HCT116 (cell line): ENCODE data around the gene C10orf120. TPM values are rescaled to one million over a fixed set of nuclear protein-coding genes. Genes with fewer than 3 reads are reported as not detected.

Experiments used
- ATAC-seq: fragments of 200-7000 bp; cut with Tn5 transposase; 2 replicates; pipeline ENCODE4 v1.9.1; 2020; ENCODE audit warnings: mild to moderate bottlenecking, moderate library complexity
- BruUV-seq: library from RNA; stranded (reverse); fragments of 400-500 nt; replicated peaks from 2 replicates; lab custom pipeline; 2021; lab: Mats Ljungman, UMichigan
- CTCF ChIA-PET: fragments of 300-600 bp; sonication (Branson Sonifier 250); formaldehyde crosslinking; loops from one replicate; lab custom pipeline; 2021; ENCODE audit warnings: antibody characterized with exemption; lab: Charles Lee
- POLR2A ChIA-PET: fragments of 300-600, 350-600 bp; sonication (Branson Sonifier 250); formaldehyde crosslinking; loops from one replicate; lab custom pipeline; 2021; ENCODE audit warnings: antibody characterized with exemption; lab: Charles Lee
- RAD21 ChIA-PET, 2 experiments: fragments of 300-600 bp; sonication (Branson Sonifier 250); formaldehyde crosslinking; loops; one replicate each; lab custom pipeline; 2023; ENCODE audit warnings: low total read pairs in 2 of 2; ENCODE audit not compliant: uncharacterized antibody in 2 of 2, unreplicated experiment in 2 of 2, low non-redundant PET in 1 of 2; lab: Charles Lee
- DNase-seq: peaks from one replicate; pipeline ENCODE4 v3.0.0-alpha.2; 2010; ENCODE audit warnings: low read depth, low spot score
- H2AFZ ChIP-seq: fragments of 200-600 bp; shearing (Covaris generic), sonication (generic); 2 replicates; pipeline ENCODE4 v1.6.1; 2017; ENCODE audit warnings: low read depth, mixed run types, mixed read lengths, antibody characterized with exemption, low read length; ENCODE audit not compliant: poor library complexity, severe bottlenecking
- H3K27ac ChIP-seq: 2 replicates; pipeline ENCODE4 v1.5.1; 2012; ENCODE audit warnings: low read depth, low read length
- H3K27me3 ChIP-seq: fragments of 200-600 bp; sonication (generic); 2 replicates; pipeline ENCODE4 v1.6.1; 2016; ENCODE audit warnings: mixed run types, low read length, mixed read lengths; ENCODE audit not compliant: insufficient read depth
- H3K36me3 ChIP-seq, 2 experiments: fragments of 200-500 bp in 1 of 2; fragments of 200-600 bp in 1 of 2; sonication (Bioruptor generic) in 1 of 2; sonication (generic) in 1 of 2; 2 replicates each; pipeline versions ENCODE4 v1.5.1 to v1.6.1; 2014 to 2016; ENCODE audit warnings: low read length in 2 of 2, inconsistent platforms in 1 of 2, mixed read lengths in 1 of 2, mixed run types in 1 of 2; ENCODE audit not compliant: insufficient read depth in 2 of 2, control insufficient read depth in 1 of 2
- H3K4me1 ChIP-seq, 2 experiments: fragments of 200-600 bp in 1 of 2; sonication (generic) in 1 of 2; 2 replicates each; pipeline versions ENCODE4 v1.5.1 to v1.6.1; 2012 to 2017; ENCODE audit warnings: low read length in 2 of 2, inconsistent platforms in 1 of 2, mild to moderate bottlenecking in 1 of 2, mixed read lengths in 1 of 2, mixed run types in 1 of 2, moderate library complexity in 1 of 2; ENCODE audit not compliant: insufficient read depth in 2 of 2, control insufficient read depth in 1 of 2
- H3K4me2 ChIP-seq: fragments of 200-600 bp; sonication (generic); 2 replicates; pipeline ENCODE4 v1.6.1; 2017; ENCODE audit warnings: mixed run types, low read length, mixed read lengths
- H3K4me3 ChIP-seq, 2 experiments: fragments of 200-600 bp in 1 of 2; sonication (generic) in 1 of 2; replicated peaks in 1 of 2; 2 replicates each; pipeline ENCODE4 v1.5.1; 2011 to 2016; ENCODE audit warnings: low read length in 2 of 2, control low read depth in 1 of 2, low read depth in 1 of 2, mild to moderate bottlenecking in 1 of 2, mixed read lengths in 1 of 2, mixed run types in 1 of 2
- H3K79me2 ChIP-seq: fragments of 200-600 bp; sonication (generic); 2 replicates; pipeline ENCODE4 v1.6.1; 2017; ENCODE audit warnings: mild to moderate bottlenecking, mixed run types, low read length, moderate library complexity, mixed read lengths; ENCODE audit not compliant: insufficient read depth
- H3K9ac ChIP-seq: fragments of 200-600 bp; sonication (generic); 2 replicates; pipeline ENCODE4 v1.6.1; 2016; ENCODE audit warnings: low read length, mixed read lengths
- H3K9me2 ChIP-seq: fragments of 200-600 bp; sonication (generic), shearing (Covaris generic); 2 replicates; pipeline ENCODE4 v1.6.1; 2017; ENCODE audit warnings: mixed run types, mild to moderate bottlenecking, moderate library complexity; ENCODE audit not compliant: insufficient read depth
- H3K9me3 ChIP-seq, 2 experiments: fragments of 200-500 bp in 1 of 2; fragments of 200-600 bp in 1 of 2; sonication (Bioruptor generic) in 1 of 2; sonication (generic) in 1 of 2; 2 replicates each; pipeline ENCODE4 v1.6.1; 2014 to 2017; ENCODE audit warnings: low read length in 2 of 2, mixed read lengths in 2 of 2, inconsistent platforms in 1 of 2, low read depth in 1 of 2, mild to moderate bottlenecking in 1 of 2, mixed run types in 1 of 2, moderate library complexity in 1 of 2; ENCODE audit not compliant: control insufficient read depth in 1 of 2, insufficient read depth in 1 of 2
- H4K20me1 ChIP-seq: fragments of 200-600 bp; sonication (generic), shearing (Covaris generic); 2 replicates; pipeline ENCODE4 v1.6.1; 2017; ENCODE audit warnings: mixed run types, mild to moderate bottlenecking, moderate library complexity; ENCODE audit not compliant: insufficient read depth
- CEBPB ChIP-seq: IDR thresholded peaks from 2 replicates; pipeline ENCODE4 v1.6.1; 2012; ENCODE audit warnings: low read depth
- ELF1 ChIP-seq: IDR thresholded peaks from 2 replicates; pipeline ENCODE4 v1.6.1; 2012; ENCODE audit warnings: low read depth, borderline replicate concordance
- EZH2 ChIP-seq: fragments of 200-600 bp; sonication (generic); IDR thresholded peaks from 2 replicates; pipeline ENCODE4 v1.6.1; 2017; ENCODE audit warnings: antibody characterized with exemption, mixed run types
- POLR2A ChIP-seq: IDR thresholded peaks from 2 replicates; pipeline ENCODE4 v1.7.0; 2011; ENCODE audit warnings: borderline replicate concordance; ENCODE audit not compliant: insufficient read depth, insufficient read length; ENCODE audit errors: extremely low read depth
- POLR2AphosphoS5 ChIP-seq: IDR thresholded peaks from 2 replicates; pipeline ENCODE4 v1.6.1; 2011; ENCODE audit warnings: mild to moderate bottlenecking, low read depth, low read length, moderate library complexity
- SIN3A ChIP-seq: IDR thresholded peaks from 2 replicates; pipeline ENCODE4 v1.6.1; 2012; ENCODE audit warnings: low read depth
- SP1 ChIP-seq: IDR thresholded peaks from 2 replicates; pipeline ENCODE4 v1.6.1; 2012; ENCODE audit warnings: low read depth
- YY1 ChIP-seq: IDR thresholded peaks from 2 replicates; pipeline ENCODE4 v1.6.1; 2011; ENCODE audit warnings: low read length, low read depth, moderate library complexity, mild to moderate bottlenecking; ENCODE audit not compliant: insufficient replicate concordance; ENCODE audit errors: extremely low read depth
- ZNF274 ChIP-seq: fragments of 200-500 bp; sonication (Bioruptor generic); IDR thresholded peaks from 2 replicates; pipeline ENCODE4 v1.6.1; 2014; ENCODE audit warnings: mild to moderate bottlenecking, low read depth, low read length, inconsistent platforms
- intact Hi-C: fragments of 100-400 bp; cut with micrococcal nuclease; formaldehyde crosslinking; loops from 2 replicates; pipeline ENCODE4 v1.10.0; 2022
- total RNA-seq: library from RNA; stranded (reverse); gene quantifications from one replicate; pipeline ENCODE4 v1.2.1, GENCODE V29; 2021; ENCODE audit not compliant: unreplicated experiment
- TF ChIP-seq, protein P1 (sequence below): IDR thresholded peaks from 2 replicates; pipeline ENCODE4 v1.6.1; 2011; ENCODE audit warnings: mild to moderate bottlenecking, low read length, moderate library complexity; ENCODE audit not compliant: insufficient replicate concordance; ENCODE audit errors: extremely low read depth
- TF ChIP-seq, protein P2 (sequence below): IDR thresholded peaks from 2 replicates; pipeline ENCODE4 v1.6.1; 2012
- TF ChIP-seq, protein P3 (sequence below), 3 experiments: fragments of 200-600 bp in 1 of 3; sonication (generic) in 1 of 3; IDR thresholded peaks in 2 of 3; conservative IDR thresholded peaks in 1 of 3; 2 replicates each; pipeline ENCODE4 v1.5.1; 2012 to 2017; ENCODE audit warnings: low read depth in 2 of 3, low read length in 2 of 3, antibody characterized with exemption in 1 of 3, borderline replicate concordance in 1 of 3, control low read depth in 1 of 3, mild to moderate bottlenecking in 1 of 3, mixed read lengths in 1 of 3, mixed run types in 1 of 3, moderate library complexity in 1 of 3; ENCODE audit not compliant: insufficient read depth in 1 of 3

Gene C10orf120
- total RNA-seq, 1 experiment from 2014 or later = not detected

DNA sequence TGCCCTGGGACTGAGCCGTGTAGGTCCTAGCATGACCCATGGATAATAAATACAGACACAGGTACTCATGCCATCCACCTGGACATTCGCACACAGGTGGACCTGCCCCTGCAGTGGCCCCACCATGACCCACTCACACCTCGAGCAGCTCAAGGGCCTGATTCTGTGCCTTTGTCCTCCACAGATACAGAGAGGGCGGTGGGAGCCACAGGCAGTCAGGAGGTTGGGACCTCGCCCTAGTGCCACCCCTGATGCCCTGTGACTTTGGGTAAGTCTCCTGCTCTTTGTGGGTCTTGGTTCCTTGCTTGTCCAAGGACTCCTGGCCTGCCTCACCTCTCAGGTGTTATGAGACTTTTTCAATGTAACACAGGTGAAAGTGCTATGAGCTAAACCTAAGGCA is 42.9 kb downstream of the C10orf120 start (continued):
- TF ChIP-seq, protein P1, sequence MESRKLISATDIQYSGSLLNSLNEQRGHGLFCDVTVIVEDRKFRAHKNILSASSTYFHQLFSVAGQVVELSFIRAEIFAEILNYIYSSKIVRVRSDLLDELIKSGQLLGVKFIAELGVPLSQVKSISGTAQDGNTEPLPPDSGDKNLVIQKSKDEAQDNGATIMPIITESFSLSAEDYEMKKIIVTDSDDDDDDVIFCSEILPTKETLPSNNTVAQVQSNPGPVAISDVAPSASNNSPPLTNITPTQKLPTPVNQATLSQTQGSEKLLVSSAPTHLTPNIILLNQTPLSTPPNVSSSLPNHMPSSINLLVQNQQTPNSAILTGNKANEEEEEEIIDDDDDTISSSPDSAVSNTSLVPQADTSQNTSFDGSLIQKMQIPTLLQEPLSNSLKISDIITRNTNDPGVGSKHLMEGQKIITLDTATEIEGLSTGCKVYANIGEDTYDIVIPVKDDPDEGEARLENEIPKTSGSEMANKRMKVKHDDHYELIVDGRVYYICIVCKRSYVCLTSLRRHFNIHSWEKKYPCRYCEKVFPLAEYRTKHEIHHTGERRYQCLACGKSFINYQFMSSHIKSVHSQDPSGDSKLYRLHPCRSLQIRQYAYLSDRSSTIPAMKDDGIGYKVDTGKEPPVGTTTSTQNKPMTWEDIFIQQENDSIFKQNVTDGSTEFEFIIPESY = no peak
- TF ChIP-seq, protein P2, sequence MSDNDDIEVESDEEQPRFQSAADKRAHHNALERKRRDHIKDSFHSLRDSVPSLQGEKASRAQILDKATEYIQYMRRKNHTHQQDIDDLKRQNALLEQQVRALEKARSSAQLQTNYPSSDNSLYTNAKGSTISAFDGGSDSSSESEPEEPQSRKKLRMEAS = no peak
- no peak for TF ChIP-seq CEBPB

DNA sequence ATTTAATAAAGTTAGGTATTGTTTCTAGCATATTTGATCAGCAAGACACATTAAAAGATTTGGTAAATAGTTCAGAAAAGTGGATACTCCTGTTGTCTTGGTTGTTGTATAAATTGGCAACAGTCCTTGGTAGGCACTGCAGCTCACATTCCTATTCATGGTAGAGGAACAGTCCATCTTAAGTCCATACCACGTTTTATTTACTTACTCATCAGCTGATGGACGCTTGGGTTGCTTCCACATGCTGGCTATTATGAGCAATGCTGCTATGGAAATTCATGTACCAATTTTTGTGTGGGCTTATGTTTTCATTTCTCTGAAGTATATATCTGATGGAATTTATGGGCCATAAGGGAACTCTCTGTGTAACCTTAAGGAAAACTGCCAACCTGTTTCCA is 43.3 kb downstream of the C10orf120 start:
- no peak for ATAC-seq
- no peak for DNase-seq
- H2AFZ ChIP-seq = no peak overlapping the region
- no TSS peak for BruUV-seq
- RAD21 ChIA-PET = no interaction called here
- intact Hi-C loops = no loop called here
- no peak overlapping the region for H3K9ac ChIP-seq
- no peaks in the 10 kb centered on the region for H3K9me2 ChIP-seq
- H3K9me3 ChIP-seq = no peaks in the 10 kb centered on the region
- CTCF ChIA-PET = no interaction called here
- H3K4me3 ChIP-seq = no peak overlapping the region
- no peaks in the 10 kb centered on the region for H3K79me2 ChIP-seq
- no peaks in the 10 kb centered on the region for H3K36me3 ChIP-seq
- TF ChIP-seq YY1 (no peak), ELF1 (no peak), SIN3A (no peak), EZH2 (no peak), SP1 (no peak), POLR2AphosphoS5 (no peak), ZNF274 (no peak), POLR2A (no peak)
- TF ChIP-seq, protein P1 = no peak
- TF ChIP-seq, protein P2 = no peak
- TF ChIP-seq, protein P3, sequence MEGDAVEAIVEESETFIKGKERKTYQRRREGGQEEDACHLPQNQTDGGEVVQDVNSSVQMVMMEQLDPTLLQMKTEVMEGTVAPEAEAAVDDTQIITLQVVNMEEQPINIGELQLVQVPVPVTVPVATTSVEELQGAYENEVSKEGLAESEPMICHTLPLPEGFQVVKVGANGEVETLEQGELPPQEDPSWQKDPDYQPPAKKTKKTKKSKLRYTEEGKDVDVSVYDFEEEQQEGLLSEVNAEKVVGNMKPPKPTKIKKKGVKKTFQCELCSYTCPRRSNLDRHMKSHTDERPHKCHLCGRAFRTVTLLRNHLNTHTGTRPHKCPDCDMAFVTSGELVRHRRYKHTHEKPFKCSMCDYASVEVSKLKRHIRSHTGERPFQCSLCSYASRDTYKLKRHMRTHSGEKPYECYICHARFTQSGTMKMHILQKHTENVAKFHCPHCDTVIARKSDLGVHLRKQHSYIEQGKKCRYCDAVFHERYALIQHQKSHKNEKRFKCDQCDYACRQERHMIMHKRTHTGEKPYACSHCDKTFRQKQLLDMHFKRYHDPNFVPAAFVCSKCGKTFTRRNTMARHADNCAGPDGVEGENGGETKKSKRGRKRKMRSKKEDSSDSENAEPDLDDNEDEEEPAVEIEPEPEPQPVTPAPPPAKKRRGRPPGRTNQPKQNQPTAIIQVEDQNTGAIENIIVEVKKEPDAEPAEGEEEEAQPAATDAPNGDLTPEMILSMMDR (IDR thresholded peaks at IDR 0.05 in 2 of 3, conservative IDR thresholded peaks at IDR 0.05 in 1 of 3; ENCODE audit: borderline replicate concordance in 1 of 3, insufficient read depth in 1 of 3, low read depth in 2 of 3, low read length in 2 of 3) = no peak
- TF ChIP-seq, all 23 proteins: peak for 0
- Histone ChIP-seq H3K4me2 (no peak overlapping the region), H3K27ac (no peak overlapping the region), H3K4me1 (no peaks in the 10 kb centered on the region), H3K27me3 (peaks cover 78% of the 10 kb centered on the region), H4K20me1 (no peaks in the 10 kb centered on the region)
- POLR2A ChIA-PET = no interaction called here
